ENCODE data around the gene HEY2. TPM values are rescaled to one million over a fixed set of nuclear protein-coding genes. Genes with fewer than 3 reads are reported as not detected.

Gene HEY2
- total RNA-seq, 2 donors from 2014 or later, result 0.37 to 0.69 TPM

DNA sequence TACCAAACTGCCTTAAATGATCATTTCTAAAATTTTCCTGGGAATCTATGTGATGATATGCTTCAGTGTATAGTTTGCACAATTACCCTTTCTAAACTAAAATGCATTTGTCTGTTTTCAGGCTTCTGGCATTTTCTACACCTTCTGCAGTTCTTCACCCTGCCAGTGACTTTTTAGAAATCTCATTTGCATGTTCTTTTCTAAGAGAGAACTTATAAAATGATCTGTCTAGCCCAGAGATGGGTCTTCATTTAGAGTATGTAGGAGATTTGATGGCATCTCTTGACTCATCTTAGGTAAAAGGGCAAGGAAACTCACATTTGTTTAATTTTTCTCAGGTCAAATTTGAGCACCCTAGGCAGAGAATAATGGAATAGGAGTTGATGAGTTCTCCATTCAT lies 59.2 kb downstream of the HEY2 start:
- Histone ChIP-seq H3K4me3 (no peak overlapping the region), H3K4me1 (no peaks in the 10 kb centered on the region), H3K36me3 (no peaks in the 10 kb centered on the region), H3K9me3 (no peaks in the 10 kb centered on the region), H3K27me3 (no peaks in the 10 kb centered on the region), H3K9ac (ENCODE audit: low read depth in 2 of 2, low read length in 2 of 2) (no peak overlapping the region), H3K27ac (no peak overlapping the region)
- TF ChIP-seq CTCF (IDR thresholded peaks at IDR 0.05), result no peak
- DNase-seq, result no peak
- intact Hi-C loops (cut with DNase I), result no loop called here

- Histone ChIP-seq H3K9ac (ENCODE audit: low read depth in 2 of 2, low read length in 2 of 2) (no peak overlapping the region), H3K4me3 (no peak overlapping the region), H3K36me3 (no peaks in the 10 kb centered on the region), H3K9me3 (no peaks in the 10 kb centered on the region), H3K27ac (no peak overlapping the region), H3K4me1 (no peaks in the 10 kb centered on the region), H3K27me3 (no peaks in the 10 kb centered on the region)
- no peak for DNase-seq
- intact Hi-C loops (cut with DNase I), result no loop called here
- no peak for TF ChIP-seq CTCF (IDR thresholded peaks at IDR 0.05)
Measured at GRCh38 chr6:125809570-125810170, 60.2 kb downstream of the HEY2 start.

- H3K9ac ChIP-seq (ENCODE audit: low read depth in 2 of 2, low read length in 2 of 2), result no peak overlapping the region
- H3K36me3 ChIP-seq, result no peaks in the 10 kb centered on the region
- no peak overlapping the region for H3K4me3 ChIP-seq
- intact Hi-C loops (cut with DNase I), result no loop called here
- DNase-seq, result no peak
- no peaks in the 10 kb centered on the region for H3K4me1 ChIP-seq
- no peak overlapping the region for H3K27ac ChIP-seq
- no peaks in the 10 kb centered on the region for H3K27me3 ChIP-seq
- H3K9me3 ChIP-seq, result no peaks in the 10 kb centered on the region
- no peak for TF ChIP-seq CTCF (IDR thresholded peaks at IDR 0.05)
Measured at GRCh38 chr6:125810445-125810844, 61.0 kb downstream of the HEY2 start.

Other genes starting within 250 kb of the HEY2 start
- 10 to 100 TPM; 24.9 to 59.3 TPM for gene NCOA7, start 41.3 kb downstream of the HEY2 start, total RNA-seq
- 10 to 100 TPM; 17.1 to 38.5 TPM for gene HINT3, start 207.1 kb downstream of the HEY2 start, total RNA-seq
- 10 to 100 TPM; 17.0 to 18.7 TPM for gene TRMT11, start 236.9 kb downstream of the HEY2 start, total RNA-seq

Measured in colonic mucosa (tissue), 4 donors.